Activated T-helper 1 cell treated with Interleukin-2 at 50 U/mL for 16 hours (primary cell): Measurements from ENCODE around the gene TNS4.
"Not testable (repeated sequence)": the region's sequence is repeated elsewhere in the genome, so short reads cannot be mapped to it uniquely, and the experiment has no call there.

Experiments
- DNase-seq: peaks from one replicate; pipeline ENCODE4 v3.0.0-alpha.2; 2020; ENCODE audit warnings: low read depth

Gene TNS4

DNA sequence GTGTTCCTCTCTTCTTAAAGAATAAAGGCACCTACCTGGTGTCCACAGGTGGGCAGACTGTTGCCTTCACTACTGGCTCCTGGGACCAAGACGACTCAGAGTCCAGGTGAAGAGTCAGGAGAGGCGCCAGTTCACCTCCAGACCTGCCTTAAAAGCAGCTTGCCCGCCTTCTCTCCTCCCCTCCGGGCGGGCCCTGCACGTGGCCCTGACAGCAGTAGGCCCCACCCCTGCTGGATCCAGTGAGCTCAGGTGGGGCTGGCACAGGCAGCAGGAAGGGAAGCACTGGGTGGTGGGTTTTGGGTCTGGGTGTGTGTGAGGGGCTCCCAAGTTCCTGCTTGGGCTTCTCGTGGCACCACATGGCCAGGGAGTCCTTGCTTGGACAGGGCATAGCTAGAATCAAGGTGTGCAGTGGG, at the start of gene TNS4:
Gene TNS4, minus strand, starts transcription at position 125 of the 413 bp plus-strand sequence. CDS start 5,198 bp downstream, outside the sequence.
- no peak for DNase-seq

DNA sequence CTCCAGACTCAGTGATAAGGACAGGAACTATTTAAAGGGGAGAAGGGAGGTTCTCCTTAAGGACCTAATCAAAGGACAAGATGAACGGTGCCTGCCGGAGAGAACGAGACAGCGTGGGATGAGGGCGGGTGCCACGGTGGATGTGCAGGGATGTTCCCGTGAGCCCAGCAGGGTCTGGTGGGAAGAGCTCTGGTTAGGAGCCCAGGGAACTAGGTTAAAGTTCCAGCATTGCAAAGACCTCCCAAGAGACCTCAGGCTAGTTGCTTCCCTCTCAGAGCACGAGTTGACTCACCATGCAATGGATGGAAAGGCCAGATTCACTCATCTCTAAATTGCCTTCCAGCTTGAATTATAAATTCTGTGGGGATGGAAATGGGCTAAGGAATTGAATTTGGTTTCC, 49.2 kb upstream of the TNS4 start:
- no peak for DNase-seq

GRCh38 chr17:40548982-40549685, 47.7 kb upstream of the TNS4 start:
- no peak for DNase-seq

- no peak for DNase-seq
These were observed 47.1 kb upstream of the TNS4 start for GRCh38 chr17:40548491-40548981.

GRCh38 chr17:40547785-40548478, 46.5 kb upstream of the TNS4 start:
- no peak for DNase-seq

DNA sequence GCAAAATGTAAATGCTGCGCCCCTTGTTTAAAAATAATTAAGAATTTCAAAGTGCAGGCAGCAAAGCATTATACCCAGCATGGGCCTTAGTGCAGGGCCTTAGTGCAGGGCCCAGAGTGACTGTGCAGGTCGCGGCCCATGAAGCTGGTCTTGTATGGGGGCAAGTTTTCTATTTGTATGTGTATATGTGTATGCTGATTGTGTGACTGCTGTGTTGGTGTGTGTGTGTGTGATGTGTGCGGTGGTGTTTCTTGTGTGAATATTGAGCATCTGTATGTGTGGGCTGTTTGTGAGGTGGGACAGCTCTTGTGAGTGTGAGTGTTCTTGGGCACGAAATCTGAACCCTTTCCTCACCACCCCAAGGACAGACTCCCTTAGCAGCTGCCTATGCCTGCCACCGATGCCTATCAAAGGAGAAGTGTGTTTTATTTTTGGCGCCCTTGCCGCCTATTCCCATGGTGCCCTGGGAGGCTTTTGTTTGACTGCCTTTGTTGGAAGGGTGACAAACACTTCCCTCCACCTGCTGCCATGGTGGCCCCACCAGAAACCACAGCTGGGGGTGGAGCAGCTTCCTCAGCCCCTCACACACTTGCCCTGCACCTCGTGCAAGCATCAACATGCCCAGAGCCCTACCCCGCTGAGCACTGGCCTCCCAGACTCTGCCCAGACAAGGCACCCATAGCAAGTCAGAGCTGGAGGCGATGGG, 45.8 kb upstream of the TNS4 start:
- DNase-seq, result peak; percentile 59

DNA sequence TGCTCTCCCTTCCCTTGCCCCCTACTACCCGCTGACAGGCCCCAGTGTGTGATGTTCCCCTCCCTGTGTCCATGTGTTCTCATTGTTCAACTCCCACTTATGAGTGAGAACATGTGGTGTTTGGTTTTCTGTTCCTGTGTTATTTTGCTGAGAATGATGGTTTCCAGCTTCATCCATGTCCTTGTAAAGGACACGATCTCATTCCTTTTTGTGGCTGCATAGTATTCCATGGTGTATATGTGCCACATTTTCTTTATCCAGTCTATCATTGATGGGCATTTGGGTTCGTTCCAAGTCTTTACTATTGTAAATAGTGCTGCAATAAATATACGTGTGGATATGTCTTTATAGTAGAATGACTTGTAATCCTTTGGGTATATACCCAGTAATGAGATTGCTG, 45.1 kb upstream of the TNS4 start:
- not testable (repeated sequence) for DNase-seq

DNA sequence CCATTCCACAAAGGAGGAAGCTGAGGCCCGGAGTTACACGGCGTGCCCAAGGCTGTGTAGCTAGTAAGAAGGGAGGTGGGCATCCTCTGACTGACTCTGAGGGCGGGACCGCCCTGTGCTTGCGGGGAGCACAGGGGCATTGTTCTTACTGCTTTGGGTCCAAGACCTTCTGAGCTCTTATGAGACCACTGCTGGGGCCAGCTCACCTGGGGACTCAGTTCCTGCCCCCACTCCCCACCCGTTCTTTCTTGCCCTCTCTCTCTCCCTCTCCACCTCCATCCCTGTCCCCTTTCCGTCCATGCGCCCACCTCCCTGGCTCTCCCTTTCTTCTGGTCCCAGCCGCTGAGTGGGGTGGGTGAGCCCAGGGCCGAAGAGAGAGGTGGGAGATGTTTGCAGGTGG, 44.2 kb upstream of the TNS4 start:
- DNase-seq, result no peak

DNA sequence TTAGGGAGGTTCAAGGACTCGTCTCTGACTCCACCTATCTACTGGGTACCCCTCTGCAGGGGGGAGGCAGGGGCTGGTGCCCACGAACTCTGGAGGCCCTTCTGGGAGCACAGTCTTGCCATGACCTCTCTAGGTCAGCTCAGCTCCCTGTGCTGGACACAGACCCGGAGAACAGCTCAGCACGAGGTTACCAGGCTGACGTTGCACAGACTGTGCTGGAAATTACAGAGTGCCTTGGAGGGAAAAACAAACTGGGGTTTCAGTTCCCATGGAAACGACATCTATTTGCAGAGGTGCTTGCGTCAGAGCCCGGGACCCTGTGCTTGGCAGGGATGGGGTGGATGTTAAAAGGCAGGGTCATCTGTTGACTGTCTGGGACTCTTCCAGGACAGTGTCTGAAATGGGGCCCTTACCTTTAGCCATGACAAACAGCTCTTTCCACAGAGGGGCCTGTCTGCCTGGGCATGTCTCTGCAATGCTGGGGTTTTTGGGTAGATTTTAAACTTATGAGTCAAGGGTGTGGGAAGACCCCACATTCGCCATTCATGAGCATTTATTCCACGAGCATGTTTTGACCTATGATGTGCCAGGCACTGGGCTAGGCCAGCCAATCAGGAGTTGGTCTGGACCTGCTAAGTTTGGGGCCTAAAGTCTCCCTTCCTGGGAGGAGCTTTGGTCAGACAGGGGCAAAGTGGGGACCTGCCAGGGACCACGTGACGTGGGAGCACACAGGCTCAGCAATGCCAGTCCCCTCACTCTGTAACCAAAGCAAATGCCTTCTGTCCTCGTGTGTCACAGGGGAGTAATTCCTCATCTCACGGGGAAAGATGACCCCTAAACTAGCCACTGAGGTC, 41.4 kb upstream of the TNS4 start:
- DNase-seq, result no peak

DNA sequence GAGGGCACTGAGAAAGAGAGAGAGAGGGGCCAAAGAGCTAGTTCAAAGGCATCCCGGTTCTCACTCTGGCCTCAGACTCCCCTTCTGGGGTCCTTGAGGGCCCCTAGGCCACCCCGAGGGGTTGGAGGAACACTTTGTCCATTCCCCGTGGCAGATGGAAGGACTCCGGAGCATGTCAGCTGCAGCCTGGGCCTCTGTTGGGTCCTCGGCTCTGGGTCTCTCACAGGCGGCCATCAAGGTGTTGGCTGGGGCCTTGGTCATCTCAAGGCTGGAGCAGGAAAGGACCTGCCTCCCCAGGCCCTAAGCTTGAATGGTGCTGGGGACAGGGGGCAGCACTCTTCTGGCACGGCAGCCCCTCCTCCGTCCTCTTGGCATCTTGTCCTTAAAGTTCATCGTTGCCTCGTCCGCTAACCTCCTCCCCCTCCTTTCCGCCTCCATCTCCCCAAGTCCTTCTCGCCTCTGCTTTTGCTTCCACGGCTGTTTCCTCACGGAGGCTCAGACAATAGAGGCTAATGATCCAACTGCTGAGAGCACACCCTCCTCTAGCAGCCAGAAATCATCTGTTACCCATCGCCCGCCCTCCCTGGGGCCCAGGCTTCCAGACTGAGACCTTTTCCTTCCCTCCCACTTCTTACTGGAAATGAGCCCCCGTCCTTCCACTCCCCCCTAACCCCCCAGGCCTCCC, 40.6 kb upstream of the TNS4 start:
- no peak for DNase-seq

DNA sequence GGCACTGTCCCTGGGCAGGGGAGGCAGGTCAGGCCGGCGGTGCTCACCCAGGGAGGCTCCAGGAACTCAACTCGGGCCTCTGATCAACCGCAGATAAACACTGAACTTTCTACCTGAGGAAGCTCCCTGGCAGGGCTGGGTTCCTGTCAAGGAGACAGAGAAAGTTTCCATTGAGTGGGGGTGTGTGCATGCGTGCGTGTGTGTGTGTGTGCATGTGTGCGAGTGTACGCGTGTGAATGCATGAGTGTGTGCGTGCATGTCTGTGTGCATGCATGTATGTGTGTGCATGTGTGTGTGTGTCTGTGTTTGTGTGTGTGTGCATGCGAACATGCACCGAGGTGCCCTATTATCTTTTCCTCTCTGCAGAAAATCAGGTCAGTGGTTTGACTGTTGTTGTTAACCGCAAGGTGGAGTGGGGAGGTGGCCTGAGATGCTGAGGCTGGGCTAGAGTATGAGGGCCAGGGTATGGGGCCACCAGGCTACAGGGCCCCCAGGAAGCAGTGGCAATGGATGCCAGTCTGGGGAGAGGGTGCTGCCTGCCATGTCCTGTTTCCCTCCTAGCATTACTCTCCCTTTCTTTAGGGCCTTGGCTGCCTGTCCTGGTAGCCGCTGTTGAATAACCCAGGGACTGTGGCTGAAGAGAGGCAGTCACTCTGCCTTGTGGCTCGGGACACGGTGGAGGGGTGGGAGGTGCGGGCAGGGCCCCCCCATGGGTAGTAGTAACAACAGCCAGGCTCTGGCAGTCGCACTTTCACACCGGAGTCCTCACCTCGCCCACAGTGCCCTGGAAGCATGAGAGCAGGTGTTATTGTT, 39.8 kb upstream of the TNS4 start:
- DNase-seq, result peak; percentile 59

GRCh38 chr17:40540448-40540847, 39.0 kb upstream of the TNS4 start:
- DNase-seq, result no peak

- DNase-seq, result no peak
These were observed 38.4 kb upstream of the TNS4 start for GRCh38 chr17:40539711-40540411.

GRCh38 chr17:40538936-40539705, 37.7 kb upstream of the TNS4 start:
- no peak for DNase-seq

DNA sequence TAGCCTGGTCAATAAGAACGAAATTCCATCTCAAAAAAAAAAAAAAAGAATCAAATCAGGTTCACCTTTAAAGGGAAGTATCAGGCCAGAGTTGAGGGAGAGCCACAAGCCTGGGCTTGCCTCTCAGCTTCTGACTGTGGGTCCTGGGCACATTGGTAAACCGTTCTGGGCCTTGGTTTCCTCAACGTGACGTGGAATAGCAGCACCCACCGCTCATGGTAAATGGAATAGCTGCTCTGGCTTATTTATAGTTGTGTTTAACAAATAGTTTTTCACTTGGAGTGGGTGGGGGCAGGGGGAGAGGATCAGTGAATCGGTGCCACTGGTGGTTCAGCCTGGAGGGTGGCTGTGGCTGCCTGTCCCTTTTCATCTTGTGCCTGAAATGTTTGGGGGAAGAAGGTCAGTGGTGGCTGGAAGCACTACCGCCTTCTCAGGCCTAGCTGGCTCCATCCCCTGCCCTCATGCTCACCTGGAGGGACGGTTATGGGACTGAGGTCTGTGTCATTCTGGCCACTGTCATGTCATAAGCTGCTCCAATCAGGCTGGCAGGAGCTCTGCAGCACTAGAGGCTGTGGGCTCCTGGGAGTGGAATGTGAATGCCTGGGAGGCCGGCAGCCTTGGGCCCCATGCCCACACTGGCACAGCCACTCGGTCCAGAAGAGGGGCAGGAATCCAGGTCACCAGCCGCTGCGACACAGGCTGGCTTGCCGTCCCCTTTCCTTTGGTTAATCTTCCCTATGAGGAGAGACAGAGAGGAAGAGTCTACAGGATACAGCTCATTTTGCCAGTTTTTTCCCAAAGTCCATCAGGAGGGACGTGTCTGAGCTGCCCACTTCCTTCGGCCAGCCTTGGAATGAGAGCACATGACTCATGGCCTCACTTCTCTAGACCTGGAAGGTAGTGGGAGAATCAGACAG, 36.9 kb upstream of the TNS4 start:
- DNase-seq, result no peak

GRCh38 chr17:40536295-40537171, 35.1 kb upstream of the TNS4 start:
- no peak for DNase-seq

GRCh38 chr17:40535924-40536294, 34.5 kb upstream of the TNS4 start:
- no peak for DNase-seq
